Astrocyte (in vitro differentiated cells and primary cell): ENCODE measurements around the gene PRKG1. TPM values are rescaled to one million over a fixed set of nuclear protein-coding genes. Genes with fewer than 3 reads are reported as not detected.

Source experiments
- DNase-seq: peaks from one replicate; pipeline ENCODE4 v3.0.0-alpha.2; 2010; ENCODE audit warnings: low read depth
- FAIRE-seq: peaks from 2 replicates; lab custom pipeline; 2011; peaks lifted over from hg19 to GRCh38; lab: Jason Lieb, UNC
- H2AFZ ChIP-seq: 2 replicates; pipeline ENCODE4 v1.6.0; 2012; ENCODE audit warnings: low read depth, low read length, inconsistent platforms
- H3K27ac ChIP-seq: 2 replicates; pipeline ENCODE4 v1.5.1; 2011; ENCODE audit warnings: low read depth, low read length, inconsistent platforms
- H3K27me3 ChIP-seq: 2 replicates; pipeline ENCODE4 v1.6.0; 2011; ENCODE audit warnings: low read length, inconsistent platforms; ENCODE audit not compliant: insufficient read depth
- H3K36me3 ChIP-seq: 2 replicates; pipeline ENCODE4 v1.5.1; 2011; ENCODE audit warnings: low read length, inconsistent platforms; ENCODE audit not compliant: insufficient read depth
- H3K4me1 ChIP-seq: 2 replicates; pipeline ENCODE4 v1.5.1; 2011; ENCODE audit warnings: low read length, inconsistent platforms; ENCODE audit not compliant: insufficient read depth
- H3K4me2 ChIP-seq: 2 replicates; pipeline ENCODE4 v1.6.0; 2012; ENCODE audit warnings: low read length, inconsistent platforms
- H3K4me3 ChIP-seq: 2 replicates; pipeline ENCODE4 v1.5.1; 2011; ENCODE audit warnings: low read depth, mild to moderate bottlenecking, low read length, inconsistent platforms; ENCODE audit not compliant: insufficient read depth
- H3K79me2 ChIP-seq: 2 replicates; pipeline ENCODE4 v1.6.0; 2012; ENCODE audit warnings: mild to moderate bottlenecking, low read length, inconsistent platforms; ENCODE audit not compliant: insufficient read depth
- H3K9ac ChIP-seq: 2 replicates; pipeline ENCODE4 v1.6.0; 2012; ENCODE audit warnings: mild to moderate bottlenecking, low read length, inconsistent platforms
- H3K9me3 ChIP-seq: 2 replicates; pipeline ENCODE4 v1.5.1; 2012; ENCODE audit warnings: low read depth, mild to moderate bottlenecking, low read length, inconsistent platforms; ENCODE audit not compliant: insufficient read depth
- H4K20me1 ChIP-seq: 2 replicates; pipeline ENCODE4 v1.6.0; 2012; ENCODE audit warnings: low read length, inconsistent platforms; ENCODE audit not compliant: insufficient read depth
- H3K27ac Mint-ChIP-seq: one replicate; pipeline ENCODE4 v1.8.0; 2021; ENCODE audit warnings: mild to moderate bottlenecking, mixed read lengths; ENCODE audit not compliant: unreplicated experiment
- H3K27me3 Mint-ChIP-seq: one replicate; pipeline ENCODE4 v1.8.0; 2021; ENCODE audit warnings: low read depth, mixed read lengths; ENCODE audit not compliant: unreplicated experiment
- H3K36me3 Mint-ChIP-seq: one replicate; pipeline ENCODE4 v1.8.0; 2021; ENCODE audit warnings: low read depth, mixed read lengths; ENCODE audit not compliant: unreplicated experiment
- H3K4me1 Mint-ChIP-seq: one replicate; pipeline ENCODE4 v1.8.0; 2021; ENCODE audit warnings: low read depth, mixed read lengths; ENCODE audit not compliant: unreplicated experiment
- H3K4me3 Mint-ChIP-seq: one replicate; pipeline ENCODE4 v1.8.0; 2021; ENCODE audit warnings: mild to moderate bottlenecking, moderate library complexity, mixed read lengths; ENCODE audit not compliant: unreplicated experiment
- H3K9me3 Mint-ChIP-seq: one replicate; pipeline ENCODE4 v1.8.0; 2021; ENCODE audit warnings: mild to moderate bottlenecking, mixed read lengths; ENCODE audit not compliant: unreplicated experiment
- EZH2 ChIP-seq: IDR thresholded peaks from 2 replicates; pipeline ENCODE4 v1.6.1; 2012; ENCODE audit warnings: mild to moderate bottlenecking, low read length, inconsistent platforms; ENCODE audit not compliant: insufficient read depth
- total RNA-seq: library from RNA; stranded (reverse); gene quantifications from 2 replicates; pipeline ENCODE4 v1.2.1, GENCODE V29; 2021
- TF ChIP-seq, protein P1 (sequence below): IDR thresholded peaks from 2 replicates; pipeline ENCODE4 v1.5.1; 2011; ENCODE audit warnings: low read depth, mild to moderate bottlenecking, inconsistent platforms, low read length, moderate library complexity; ENCODE audit not compliant: insufficient read depth

Gene PRKG1
- total RNA-seq, 1 donor from 2014 or later: 3.1 TPM

DNA sequence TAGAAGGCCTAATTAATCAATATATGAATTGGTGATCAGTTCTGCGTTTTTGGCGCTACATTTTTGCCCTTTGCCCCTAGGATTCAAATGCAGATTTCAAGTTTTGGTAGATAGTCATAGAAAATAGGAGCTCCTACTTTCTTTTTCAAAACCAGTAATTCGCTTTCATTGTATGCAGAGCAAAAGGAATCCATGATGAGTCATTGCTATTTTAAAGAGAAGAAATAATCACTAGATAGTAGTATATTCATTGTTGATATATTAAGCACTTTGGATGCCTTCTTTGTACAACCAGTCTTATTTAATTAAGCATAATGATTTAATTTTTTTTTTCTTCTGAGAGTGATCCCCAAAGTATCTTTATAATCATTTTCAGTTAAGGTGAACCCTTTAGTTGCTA is 574.8 kb downstream of the PRKG1 start:
- no peaks in the 10 kb centered on the region for H3K9me3 Mint-ChIP-seq
- no peak overlapping the region for H3K27ac Mint-ChIP-seq
- no peak overlapping the region for H3K4me2 ChIP-seq
- H3K36me3 ChIP-seq: no peaks in the 10 kb centered on the region
- peaks cover 1% of the 10 kb centered on the region for H3K4me1 Mint-ChIP-seq
- no peak overlapping the region for H3K4me3 Mint-ChIP-seq
- no peak overlapping the region for H2AFZ ChIP-seq
- H3K4me3 ChIP-seq: no peak overlapping the region
- H3K9me3 ChIP-seq: no peaks in the 10 kb centered on the region
- DNase-seq: no peak
- FAIRE-seq: no peak
- no peaks in the 10 kb centered on the region for H3K36me3 Mint-ChIP-seq
- H3K9ac ChIP-seq: no peak overlapping the region
- no peaks in the 10 kb centered on the region for H3K27me3 Mint-ChIP-seq
- H3K27ac ChIP-seq: no peak overlapping the region
- H4K20me1 ChIP-seq: no peaks in the 10 kb centered on the region
- TF ChIP-seq EZH2: no peak
- TF ChIP-seq, protein P1, sequence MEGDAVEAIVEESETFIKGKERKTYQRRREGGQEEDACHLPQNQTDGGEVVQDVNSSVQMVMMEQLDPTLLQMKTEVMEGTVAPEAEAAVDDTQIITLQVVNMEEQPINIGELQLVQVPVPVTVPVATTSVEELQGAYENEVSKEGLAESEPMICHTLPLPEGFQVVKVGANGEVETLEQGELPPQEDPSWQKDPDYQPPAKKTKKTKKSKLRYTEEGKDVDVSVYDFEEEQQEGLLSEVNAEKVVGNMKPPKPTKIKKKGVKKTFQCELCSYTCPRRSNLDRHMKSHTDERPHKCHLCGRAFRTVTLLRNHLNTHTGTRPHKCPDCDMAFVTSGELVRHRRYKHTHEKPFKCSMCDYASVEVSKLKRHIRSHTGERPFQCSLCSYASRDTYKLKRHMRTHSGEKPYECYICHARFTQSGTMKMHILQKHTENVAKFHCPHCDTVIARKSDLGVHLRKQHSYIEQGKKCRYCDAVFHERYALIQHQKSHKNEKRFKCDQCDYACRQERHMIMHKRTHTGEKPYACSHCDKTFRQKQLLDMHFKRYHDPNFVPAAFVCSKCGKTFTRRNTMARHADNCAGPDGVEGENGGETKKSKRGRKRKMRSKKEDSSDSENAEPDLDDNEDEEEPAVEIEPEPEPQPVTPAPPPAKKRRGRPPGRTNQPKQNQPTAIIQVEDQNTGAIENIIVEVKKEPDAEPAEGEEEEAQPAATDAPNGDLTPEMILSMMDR: no peak
- H3K79me2 ChIP-seq: no peaks in the 10 kb centered on the region
- H3K27me3 ChIP-seq: no peaks in the 10 kb centered on the region
- H3K4me1 ChIP-seq: no peaks in the 10 kb centered on the region

DNA sequence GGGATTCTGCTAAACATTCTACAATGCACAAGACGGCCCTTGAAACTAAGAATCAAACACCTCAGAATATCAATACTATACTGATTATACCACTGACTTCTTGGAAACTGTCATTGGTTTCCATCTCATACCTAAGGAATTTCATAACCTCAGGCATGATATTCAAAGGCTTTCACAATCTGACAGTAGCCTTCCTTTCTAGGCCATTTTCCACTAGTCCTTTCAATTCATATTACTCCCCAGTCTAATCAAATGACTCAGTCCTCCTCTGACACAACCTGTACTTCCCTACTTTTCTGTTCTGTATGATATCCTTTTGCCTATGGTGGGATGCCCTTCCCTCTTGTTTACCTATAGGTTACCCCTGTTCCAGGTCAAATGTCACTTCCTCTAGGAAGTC is 576.8 kb downstream of the PRKG1 start:
- Histone ChIP-seq H2AFZ (no peak overlapping the region), H3K79me2 (no peaks in the 10 kb centered on the region), H3K4me1 (no peaks in the 10 kb centered on the region), H3K4me3 (no peak overlapping the region), H3K36me3 (no peaks in the 10 kb centered on the region), H3K27ac (no peak overlapping the region), H3K4me2 (no peak overlapping the region), H3K9me3 (no peaks in the 10 kb centered on the region), H3K27me3 (no peaks in the 10 kb centered on the region), H4K20me1 (no peaks in the 10 kb centered on the region), H3K9ac (no peak overlapping the region)
- H3K36me3 Mint-ChIP-seq: no peaks in the 10 kb centered on the region
- H3K27ac Mint-ChIP-seq: no peak overlapping the region
- DNase-seq (no peak), FAIRE-seq (no peak)
- no peak overlapping the region for H3K4me3 Mint-ChIP-seq
- no peak for TF ChIP-seq EZH2
- TF ChIP-seq, protein P1: no peak
- H3K4me1 Mint-ChIP-seq: peaks cover 1% of the 10 kb centered on the region
- H3K27me3 Mint-ChIP-seq: no peaks in the 10 kb centered on the region
- no peaks in the 10 kb centered on the region for H3K9me3 Mint-ChIP-seq

DNA sequence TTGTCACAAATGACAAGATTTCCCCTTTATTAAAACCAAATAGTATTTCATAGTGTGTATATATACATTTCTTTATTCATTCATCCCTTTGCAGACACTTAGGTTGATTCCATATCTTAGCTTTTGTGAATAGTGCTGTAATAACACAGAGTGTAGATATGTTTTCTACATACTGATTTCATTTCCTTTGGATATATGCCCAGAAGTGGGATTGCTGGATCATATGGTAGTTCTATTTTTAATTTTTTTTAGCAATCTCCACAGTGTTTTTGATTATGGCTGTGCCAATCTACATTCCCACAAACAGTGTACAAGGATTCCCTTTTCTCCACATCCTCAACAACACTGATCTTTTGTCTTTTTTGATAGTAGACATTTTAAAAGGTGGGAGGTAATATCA is 578.7 kb downstream of the PRKG1 start:
- Histone ChIP-seq H3K9me3 (no peaks in the 10 kb centered on the region), H2AFZ (no peak overlapping the region), H3K9ac (no peak overlapping the region), H3K4me1 (no peaks in the 10 kb centered on the region), H3K36me3 (no peaks in the 10 kb centered on the region), H3K27ac (no peak overlapping the region), H3K27me3 (no peaks in the 10 kb centered on the region), H3K4me3 (no peak overlapping the region), H3K79me2 (no peaks in the 10 kb centered on the region), H4K20me1 (no peaks in the 10 kb centered on the region), H3K4me2 (no peak overlapping the region)
- no peak for FAIRE-seq
- TF ChIP-seq, protein P1: no peak
- no peak for TF ChIP-seq EZH2
- Mint-ChIP-seq H3K4me1 (peaks cover 1% of the 10 kb centered on the region), H3K4me3 (no peak overlapping the region), H3K27me3 (no peaks in the 10 kb centered on the region), H3K27ac (no peak overlapping the region), H3K9me3 (no peaks in the 10 kb centered on the region), H3K36me3 (no peaks in the 10 kb centered on the region)
- no peak for DNase-seq
